ENCODE measurements around the gene WNT3A.
A peak's percentile ranks its signal among the peaks of the same experiment; 100 is the strongest.

Gene WNT3A

GRCh38 chr1:228008391-228009115, 1.8 kb downstream of the WNT3A start (continued):
- no peak for TF ChIP-seq TSHZ2 (CRISPR knock-in tag; IDR thresholded peaks at IDR 0.05)

- no peak for TF ChIP-seq CREB5 (CRISPR knock-in tag; IDR thresholded peaks at IDR 0.05; ENCODE audit: low read depth)
- TF ChIP-seq ZC3H10 (CRISPR knock-in tag; IDR thresholded peaks at IDR 0.05) = no peak
- TF ChIP-seq ZNF70 (CRISPR knock-in tag; IDR thresholded peaks at IDR 0.05) = no peak
- TF ChIP-seq CSRNP3 (CRISPR knock-in tag; IDR thresholded peaks at IDR 0.05) = no peak
- TF ChIP-seq GLIS3 (CRISPR knock-in tag; IDR thresholded peaks at IDR 0.05) = no peak
- no peak for TF ChIP-seq PPARA (CRISPR knock-in tag; IDR thresholded peaks at IDR 0.05; ENCODE audit: borderline replicate concordance)
- TF ChIP-seq TOX (CRISPR knock-in tag; IDR thresholded peaks at IDR 0.05; ENCODE audit: borderline replicate concordance) = no peak
- no peak for TF ChIP-seq ESRRG (CRISPR knock-in tag; IDR thresholded peaks at IDR 0.05)
- no peak for TF ChIP-seq BACH2 (CRISPR knock-in tag; IDR thresholded peaks at IDR 0.05; ENCODE audit: borderline replicate concordance)
- TF ChIP-seq CSDC2 (CRISPR knock-in tag; IDR thresholded peaks at IDR 0.05) = no peak
- TF ChIP-seq ARNTL (CRISPR knock-in tag; IDR thresholded peaks at IDR 0.05; ENCODE audit: borderline replicate concordance, low read depth) = no peak
These were observed 2.5 kb downstream of the WNT3A start for GRCh38 chr1:228009116-228009827.

GRCh38 chr1:228009828-228010775, 3.3 kb downstream of the WNT3A start:
- ATAC-seq = peak; percentile 14

More at GRCh38 chr1:228009116-228009827, 2.5 kb downstream of the WNT3A start:
- ATAC-seq = no peak

More at GRCh38 chr1:228009828-228010775, 3.3 kb downstream of the WNT3A start:
- TF ChIP-seq ZNF70 (CRISPR knock-in tag; IDR thresholded peaks at IDR 0.05) (no peak), ZNF8 (CRISPR knock-in tag; IDR thresholded peaks at IDR 0.05) (no peak), RARB (CRISPR knock-in tag; IDR thresholded peaks at IDR 0.05) (no peak), ARNTL (CRISPR knock-in tag; IDR thresholded peaks at IDR 0.05; ENCODE audit: borderline replicate concordance, low read depth) (no peak), CSDC2 (CRISPR knock-in tag; IDR thresholded peaks at IDR 0.05) (no peak), GLIS3 (CRISPR knock-in tag; IDR thresholded peaks at IDR 0.05) (no peak), ZNF565 (CRISPR knock-in tag; conservative IDR thresholded peaks at IDR 0.05; ENCODE audit: low read depth) (no peak), TSHZ2 (CRISPR knock-in tag; IDR thresholded peaks at IDR 0.05) (no peak), BACH2 (CRISPR knock-in tag; IDR thresholded peaks at IDR 0.05; ENCODE audit: borderline replicate concordance) (no peak), POU6F1 (CRISPR knock-in tag; IDR thresholded peaks at IDR 0.05; ENCODE audit: borderline replicate concordance, low read depth) (no peak), PPARA (CRISPR knock-in tag; IDR thresholded peaks at IDR 0.05; ENCODE audit: borderline replicate concordance) (no peak)
